HEK293 (cell line): ENCODE measurements around the gene GABBR2.
A peak's percentile ranks its signal among the peaks of the same experiment; 100 is the strongest.

Source experiments
- CTCF ChIA-PET: fragments of 350-600 bp; formaldehyde crosslinking; extraction: SDS; loops from one replicate; lab custom pipeline; 2021; ENCODE audit warnings: antibody characterized with exemption; lab: Yijun Ruan, JAX
- POLR2A ChIA-PET: fragments of 300-600 bp; formaldehyde crosslinking; extraction: SDS; loops from one replicate; lab custom pipeline; 2020; ENCODE audit warnings: antibody characterized with exemption, inconsistent platforms; lab: Yijun Ruan, JAX
- H3K27ac ChIP-seq: fragments of 200-500 bp; sonication (Bioruptor generic); 2 replicates; pipeline ENCODE4 v1.5.1; 2014; ENCODE audit warnings: low read depth, low read length, control low read depth, inconsistent platforms; ENCODE audit errors: extremely low read depth
- H3K36me3 ChIP-seq, 2 experiments: fragments of 200-500 bp in 1 of 2; sonication (Bioruptor generic) in 1 of 2; 1 replicate in 1 of 2; 2 replicates in 1 of 2; pipeline ENCODE4 v1.5.1; 2014 to 2017; ENCODE audit warnings: inconsistent platforms in 2 of 2, low read length in 2 of 2; ENCODE audit not compliant: control insufficient read depth in 2 of 2, insufficient read depth in 1 of 2
- H3K4me1 ChIP-seq: fragments of 200-500 bp; sonication (Bioruptor generic); 2 replicates; pipeline ENCODE4 v1.5.1; 2014; ENCODE audit warnings: mild to moderate bottlenecking, low read length, inconsistent platforms; ENCODE audit not compliant: control insufficient read depth, insufficient read depth
- H3K4me3 ChIP-seq: 2 replicates; pipeline ENCODE4 v1.5.1; 2011; ENCODE audit warnings: low read depth, mild to moderate bottlenecking, control low read depth, low read length, moderate library complexity
- H3K9me3 ChIP-seq: fragments of 200-500 bp; sonication (Bioruptor generic); 2 replicates; pipeline ENCODE4 v1.5.1; 2014; ENCODE audit warnings: low read depth, low read length, inconsistent platforms; ENCODE audit not compliant: control insufficient read depth, insufficient read depth
- PRDM1 ChIP-seq: fragments of 450-650 bp; formaldehyde crosslinking; IDR thresholded peaks from 2 replicates; pipeline ENCODE4; 2016; ENCODE audit warnings: missing biosample characterization, missing genetic modification characterization
- YY2 ChIP-seq: fragments of 450-650 bp; formaldehyde crosslinking; IDR thresholded peaks from 2 replicates; pipeline ENCODE4 v1.5.1; 2016; ENCODE audit warnings: missing biosample characterization, missing genetic modification characterization
- ZBTB17 ChIP-seq: fragments of 450-650 bp; formaldehyde crosslinking; IDR thresholded peaks from 2 replicates; pipeline ENCODE4 v1.5.1; 2016; ENCODE audit warnings: missing biosample characterization, missing genetic modification characterization
- ZFHX2 ChIP-seq: fragments of 450-650 bp; formaldehyde crosslinking; conservative IDR thresholded peaks from 2 replicates; pipeline ENCODE4 v1.5.1; 2016; ENCODE audit warnings: missing biosample characterization, missing genetic modification characterization
- ZFP41 ChIP-seq: fragments of 450-650 bp; formaldehyde crosslinking; IDR thresholded peaks from 2 replicates; pipeline ENCODE4 v1.5.1; 2016; ENCODE audit warnings: missing biosample characterization, missing genetic modification characterization, borderline replicate concordance
- ZIC2 ChIP-seq: fragments of 450-650 bp; formaldehyde crosslinking; IDR thresholded peaks from 2 replicates; pipeline ENCODE4 v1.5.1; 2016; ENCODE audit warnings: missing biosample characterization, missing genetic modification characterization
- ZNF132 ChIP-seq: fragments of 450-650 bp; formaldehyde crosslinking; IDR thresholded peaks from 2 replicates; pipeline ENCODE4 v1.5.1; 2017; ENCODE audit warnings: missing biosample characterization, missing genetic modification characterization, borderline replicate concordance
- ZNF138 ChIP-seq: fragments of 450-650 bp; formaldehyde crosslinking; IDR thresholded peaks from 2 replicates; pipeline ENCODE4 v1.5.1; 2016; ENCODE audit warnings: missing biosample characterization, missing genetic modification characterization, borderline replicate concordance
- ZNF146 ChIP-seq: fragments of 450-650 bp; formaldehyde crosslinking; IDR thresholded peaks from 2 replicates; pipeline ENCODE4 v1.5.1; 2016; ENCODE audit warnings: missing biosample characterization, missing genetic modification characterization
- ZNF174 ChIP-seq: fragments of 450-650 bp; formaldehyde crosslinking; IDR thresholded peaks from 2 replicates; pipeline ENCODE4 v1.5.0; 2017; ENCODE audit warnings: missing biosample characterization, mild to moderate bottlenecking, missing genetic modification characterization
- ZNF2 ChIP-seq: fragments of 450-650 bp; formaldehyde crosslinking; IDR thresholded peaks from 2 replicates; pipeline ENCODE4 v1.5.1; 2016; ENCODE audit warnings: missing biosample characterization, missing genetic modification characterization
- ZNF214 ChIP-seq: fragments of 450-650 bp; formaldehyde crosslinking; IDR thresholded peaks from 2 replicates; pipeline ENCODE4 v1.5.1; 2017; ENCODE audit warnings: missing biosample characterization, mild to moderate bottlenecking, missing genetic modification characterization, borderline replicate concordance
- ZNF23 ChIP-seq: fragments of 450-650 bp; formaldehyde crosslinking; IDR thresholded peaks from 2 replicates; pipeline ENCODE4 v1.5.1; 2016; ENCODE audit warnings: missing biosample characterization, missing genetic modification characterization, borderline replicate concordance
- ZNF311 ChIP-seq: fragments of 450-650 bp; formaldehyde crosslinking; IDR thresholded peaks from 2 replicates; pipeline ENCODE4 v1.5.1; 2017; ENCODE audit warnings: missing biosample characterization, missing genetic modification characterization, borderline replicate concordance
- ZNF426 ChIP-seq: fragments of 450-650 bp; formaldehyde crosslinking; IDR thresholded peaks from 2 replicates; pipeline ENCODE4 v1.5.1; 2017; ENCODE audit warnings: missing biosample characterization, missing genetic modification characterization, mild to moderate bottlenecking, inconsistent platforms, moderate library complexity
- ZNF510 ChIP-seq: fragments of 450-650 bp; formaldehyde crosslinking; IDR thresholded peaks from 2 replicates; pipeline ENCODE4 v1.5.1; 2018; ENCODE audit warnings: mild to moderate bottlenecking, missing genetic modification characterization, missing biosample characterization; ENCODE audit not compliant: insufficient replicate concordance
- ZNF518A ChIP-seq: fragments of 450-650 bp; formaldehyde crosslinking; conservative IDR thresholded peaks from 2 replicates; pipeline ENCODE4 v1.5.1; 2016; ENCODE audit warnings: low read depth, missing biosample characterization, missing genetic modification characterization
- ZNF530 ChIP-seq: fragments of 450-650 bp; formaldehyde crosslinking; IDR thresholded peaks from 2 replicates; pipeline ENCODE4 v1.5.1; 2016; ENCODE audit warnings: low read depth, missing biosample characterization, missing genetic modification characterization
- ZNF544 ChIP-seq: fragments of 450-650 bp; formaldehyde crosslinking; IDR thresholded peaks from 2 replicates; pipeline ENCODE4 v1.5.0; 2017; ENCODE audit warnings: missing biosample characterization, missing genetic modification characterization
- ZNF624 ChIP-seq: fragments of 450-650 bp; formaldehyde crosslinking; IDR thresholded peaks from 2 replicates; pipeline ENCODE4 v1.5.1; 2017; ENCODE audit warnings: missing biosample characterization, missing genetic modification characterization
- ZNF660 ChIP-seq: fragments of 450-650 bp; IDR thresholded peaks from 2 replicates; pipeline ENCODE4 v1.5.1; 2018; ENCODE audit warnings: missing biosample characterization, mild to moderate bottlenecking, missing genetic modification characterization
- ZNF707 ChIP-seq: fragments of 450-650 bp; formaldehyde crosslinking; IDR thresholded peaks from 2 replicates; pipeline ENCODE4 v1.5.1; 2016; ENCODE audit warnings: missing biosample characterization, missing genetic modification characterization
- ZNF768 ChIP-seq: fragments of 450-650 bp; formaldehyde crosslinking; IDR thresholded peaks from 2 replicates; pipeline ENCODE4 v1.5.1; 2018; ENCODE audit warnings: missing biosample characterization, mild to moderate bottlenecking, missing genetic modification characterization
- ZNF785 ChIP-seq: fragments of 450-650 bp; formaldehyde crosslinking; IDR thresholded peaks from 2 replicates; pipeline ENCODE4 v1.5.1; 2016; ENCODE audit warnings: missing biosample characterization, missing genetic modification characterization
- ZNF791 ChIP-seq: fragments of 450-650 bp; formaldehyde crosslinking; IDR thresholded peaks from 2 replicates; pipeline ENCODE4 v1.5.1; 2016; ENCODE audit warnings: missing biosample characterization, missing genetic modification characterization
- ZNF837 ChIP-seq: fragments of 450-650 bp; formaldehyde crosslinking; IDR thresholded peaks from 2 replicates; pipeline ENCODE4 v1.5.1; 2016; ENCODE audit warnings: missing biosample characterization, missing genetic modification characterization
- TF ChIP-seq, protein P1 (sequence below): fragments of 450-650 bp; formaldehyde crosslinking; IDR thresholded peaks from 2 replicates; pipeline ENCODE4 v1.5.1; 2016; ENCODE audit warnings: missing biosample characterization, missing genetic modification characterization
- TF ChIP-seq, protein P2 (sequence below): fragments of 450-650 bp; formaldehyde crosslinking; IDR thresholded peaks from 2 replicates; pipeline ENCODE4 v1.5.1; 2016; ENCODE audit warnings: missing biosample characterization, missing genetic modification characterization

The GABBR2 gene

DNA sequence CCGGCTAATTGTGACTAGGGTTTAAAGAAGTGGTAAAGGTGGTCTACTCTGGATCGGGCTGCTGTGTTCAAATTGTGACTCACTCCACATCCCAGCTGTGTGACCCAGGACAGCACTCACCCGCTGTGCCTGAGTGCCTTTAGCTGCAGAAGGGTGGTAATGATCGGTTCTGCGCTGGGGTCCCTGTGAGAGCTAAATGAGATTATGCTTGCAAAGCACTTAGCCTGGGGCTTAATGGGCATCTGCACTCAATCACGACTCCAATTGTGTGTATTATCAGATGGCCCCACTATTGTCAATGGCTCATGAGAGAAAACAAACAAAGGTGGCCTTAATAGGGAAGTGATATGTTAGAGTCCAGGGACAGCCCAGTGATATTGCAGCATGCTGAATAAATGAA is 428.2 kb downstream of the GABBR2 start (continued):
- TF ChIP-seq ZNF174 (tag by site-specific recombination) (no peak), ZBTB17 (tag by site-specific recombination) (no peak; the same call in 1 of the 2 replicates), ZNF791 (tag by site-specific recombination) (no peak), ZNF214 (tag by site-specific recombination) (no peak), ZNF544 (tag by site-specific recombination) (no peak), ZNF660 (tag by site-specific recombination) (no peak), ZFP41 (tag by site-specific recombination) (no peak), ZNF624 (tag by site-specific recombination) (no peak), ZNF768 (tag by site-specific recombination) (no peak), ZNF530 (tag by site-specific recombination) (no peak), ZNF707 (tag by site-specific recombination) (no peak), ZNF146 (tag by site-specific recombination) (0 out of 2 replicates have a peak, but pooled peaks have one; percentile 27)
- TF ChIP-seq, protein P1, sequence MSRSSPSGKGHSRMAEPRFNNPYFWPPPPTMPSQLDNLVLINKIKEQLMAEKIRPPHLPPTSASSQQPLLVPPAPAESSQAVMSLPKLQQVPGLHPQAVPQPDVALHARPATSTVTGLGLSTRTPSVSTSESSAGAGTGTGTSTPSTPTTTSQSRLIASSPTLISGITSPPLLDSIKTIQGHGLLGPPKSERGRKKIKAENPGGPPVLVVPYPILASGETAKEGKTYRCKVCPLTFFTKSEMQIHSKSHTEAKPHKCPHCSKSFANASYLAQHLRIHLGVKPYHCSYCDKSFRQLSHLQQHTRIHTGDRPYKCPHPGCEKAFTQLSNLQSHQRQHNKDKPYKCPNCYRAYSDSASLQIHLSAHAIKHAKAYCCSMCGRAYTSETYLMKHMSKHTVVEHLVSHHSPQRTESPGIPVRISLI (tag by site-specific recombination) = no peak

GRCh38 chr9:98280162-98280561 is 428.6 kb downstream of the GABBR2 start:
- Histone ChIP-seq H3K9me3 (no peaks in the 10 kb centered on the region), H3K27ac (no peak overlapping the region), H3K4me1 (peaks cover 2% of the 10 kb centered on the region; the same call in 1 of the 2 replicates), H3K36me3 (no peaks in the 10 kb centered on the region), H3K4me3 (no peak overlapping the region)
- POLR2A ChIA-PET = no interaction called here
- CTCF ChIA-PET = interaction anchor here (0.5 to 1.3 kb wide), 3 partner anchors 18 to 246 kb away, joined by 3 to 5 read pairs (median 3); no protein-coding TSS in a partner anchor
- TF ChIP-seq ZNF138 (no peak), PRDM1 (no peak), ZNF510 (tag by site-specific recombination) (no peak), YY2 (tag by site-specific recombination) (no peak), ZNF426 (tag by site-specific recombination) (no peak), ZNF518A (tag by site-specific recombination) (no peak), ZIC2 (tag by site-specific recombination) (no peak), ZBTB17 (tag by site-specific recombination) (no peak), ZNF23 (tag by site-specific recombination) (no peak), ZNF785 (tag by site-specific recombination) (no peak), ZNF530 (tag by site-specific recombination) (no peak), ZNF311 (tag by site-specific recombination) (no peak), ZNF2 (tag by site-specific recombination) (no peak), ZNF174 (tag by site-specific recombination) (no peak), ZNF837 (no peak), ZFHX2 (tag by site-specific recombination) (no peak), ZNF132 (tag by site-specific recombination) (no peak)
- TF ChIP-seq, protein P2, sequence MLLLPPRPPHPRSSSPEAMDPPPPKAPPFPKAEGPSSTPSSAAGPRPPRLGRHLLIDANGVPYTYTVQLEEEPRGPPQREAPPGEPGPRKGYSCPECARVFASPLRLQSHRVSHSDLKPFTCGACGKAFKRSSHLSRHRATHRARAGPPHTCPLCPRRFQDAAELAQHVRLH = no peak
- TF ChIP-seq, protein P1 (tag by site-specific recombination) = no peak
